AG08396 (cell line): ENCODE data around the gene ASIC5.
"Not testable (repeated sequence)": the region's sequence is repeated elsewhere in the genome, so short reads cannot be mapped to it uniquely, and the experiment has no call there.

Experiments
- DNase-seq: peaks from one replicate; pipeline ENCODE4 v3.0.0; 2012; ENCODE audit warnings: low spot score, mixed read lengths

ASIC5 gene

GRCh38 chr4:155800685-155801343 is 65.3 kb downstream of the ASIC5 start:
- DNase-seq = no peak

GRCh38 chr4:155799794-155800123 is 66.3 kb downstream of the ASIC5 start:
- DNase-seq = no peak

GRCh38 chr4:155799116-155799793 is 66.8 kb downstream of the ASIC5 start:
- DNase-seq = no peak

GRCh38 chr4:155797581-155797980 is 68.5 kb downstream of the ASIC5 start:
- not testable (repeated sequence) for DNase-seq

GRCh38 chr4:155795991-155796390 is 70.1 kb downstream of the ASIC5 start:
- DNase-seq = peak; percentile 13

GRCh38 chr4:155794589-155795236 is 71.4 kb downstream of the ASIC5 start:
- DNase-seq = no peak

- no peak for DNase-seq
Measured at GRCh38 chr4:155789982-155790381, 76.1 kb downstream of the ASIC5 start.

GRCh38 chr4:155789391-155789790 is 76.7 kb downstream of the ASIC5 start:
- no peak for DNase-seq

GRCh38 chr4:155787113-155787710 is 78.9 kb downstream of the ASIC5 start:
- DNase-seq = peak; percentile 29

GRCh38 chr4:155785828-155786227 is 80.2 kb downstream of the ASIC5 start:
- no peak for DNase-seq

- no peak for DNase-seq
Measured at GRCh38 chr4:155784637-155785036, 81.4 kb downstream of the ASIC5 start.

- no peak for DNase-seq
Measured at GRCh38 chr4:155781249-155781831, 84.7 kb downstream of the ASIC5 start.

- no peak for DNase-seq
Measured at GRCh38 chr4:155780775-155781174, 85.3 kb downstream of the ASIC5 start.
